ENCODE data around the gene EEF1E1. TPM values are rescaled to one million over a fixed set of nuclear protein-coding genes. Genes with fewer than 3 reads are reported as not detected.
"Not testable (repeated sequence)": the region's sequence is repeated elsewhere in the genome, so short reads cannot be mapped to it uniquely, and the experiment has no call there.

Gene EEF1E1
- total and polyA plus RNA-seq, 4 donors = 12.9 to 30.6 (median 18.3) TPM

GRCh38 chr6:8043221-8043620, 59.1 kb downstream of the EEF1E1 start (continued):
- TF ChIP-seq ZBTB33 (IDR thresholded peaks at IDR 0.05) = no peak

- no peak for DNase-seq (ENCODE audit: low spot score)
- WGBS = 97% methylated on average over 9 of the region's 9 CpGs
- no peak overlapping the region for H3K9ac ChIP-seq (ENCODE audit: low read depth in 1 of 2, low read length in 2 of 2)
- peaks cover 0 to 12% (median 2%) of the 10 kb centered on the region in 4 donors for H3K36me3 ChIP-seq (ENCODE audit: control insufficient read depth in 4 of 4, insufficient read depth in 3 of 4, low read depth in 1 of 4, low read length in 3 of 4)
- H3K4me3 ChIP-seq (ENCODE audit: low read depth in 1 of 3, low read length in 3 of 3) = no peak overlapping the region
- no peak for TF ChIP-seq JUND (IDR thresholded peaks at IDR 0.05)
- TF ChIP-seq EGR1 (IDR thresholded peaks at IDR 0.05; ENCODE audit: low read depth in 2 of 2) = no peak
- TF ChIP-seq FOXA1 (IDR thresholded peaks at IDR 0.05) = no peak
- TF ChIP-seq REST (IDR thresholded peaks at IDR 0.05) = no peak
- TF ChIP-seq ATF3 (IDR thresholded peaks at IDR 0.05) = no peak
- TF ChIP-seq SP1 (IDR thresholded peaks at IDR 0.05) = no peak
- TF ChIP-seq FOXA2 (IDR thresholded peaks at IDR 0.05) = no peak
- TF ChIP-seq HNF4A (conservative IDR thresholded peaks at IDR 0.05) = no peak
- TF ChIP-seq HNF4G (IDR thresholded peaks at IDR 0.05) = no peak
- no peak for TF ChIP-seq RAD21 (IDR thresholded peaks at IDR 0.05)
- no peak for TF ChIP-seq RXRA (IDR thresholded peaks at IDR 0.05)
- TF ChIP-seq ZBTB33 (IDR thresholded peaks at IDR 0.05) = no peak
- no peak for TF ChIP-seq GABPA (IDR thresholded peaks at IDR 0.05 in 1 of 2, conservative IDR thresholded peaks at IDR 0.05 in 1 of 2)
- no peak for TF ChIP-seq TAF1 (conservative IDR thresholded peaks at IDR 0.05)
- no peak for TF ChIP-seq CTCF (IDR thresholded peaks at IDR 0.05; ENCODE audit: low read depth, low read length, missing input control)
- TF ChIP-seq NR2F2 (IDR thresholded peaks at IDR 0.05) = no peak
- no peak for TF ChIP-seq MAX (IDR thresholded peaks at IDR 0.05)
- no peak for TF ChIP-seq YY1 (IDR thresholded peaks at IDR 0.05)
- H3K27ac ChIP-seq (ENCODE audit: low read depth in 1 of 2, low read length in 2 of 2) = no peak overlapping the region
- H3K4me1 ChIP-seq (ENCODE audit: control insufficient read depth in 4 of 4, insufficient read depth in 4 of 4, low read length in 3 of 4) = no peaks in the 10 kb centered on the region
- no peaks in the 10 kb centered on the region for H3K27me3 ChIP-seq (ENCODE audit: control insufficient read depth in 4 of 4, insufficient read depth in 4 of 4, low read length in 3 of 4)
- H3K9me3 ChIP-seq (ENCODE audit: control insufficient read depth in 4 of 4, low read length in 3 of 4) = no peaks in the 10 kb centered on the region
These were observed 60.3 kb downstream of the EEF1E1 start for GRCh38 chr6:8041913-8042583.

- not testable (repeated sequence) for H3K36me3 ChIP-seq (ENCODE audit: control insufficient read depth in 4 of 4, insufficient read depth in 3 of 4, low read depth in 1 of 4, low read length in 3 of 4)
These were observed 68.2 kb downstream of the EEF1E1 start for GRCh38 chr6:8034107-8034506.

More at GRCh38 chr6:8034107-8034506, 68.2 kb downstream of the EEF1E1 start:
- H3K4me3 ChIP-seq (ENCODE audit: low read depth in 1 of 3, low read length in 3 of 3); H3K4me1 ChIP-seq (ENCODE audit: control insufficient read depth in 4 of 4, insufficient read depth in 4 of 4, low read length in 3 of 4); H3K9me3 ChIP-seq (ENCODE audit: control insufficient read depth in 4 of 4, low read length in 3 of 4); H3K9ac ChIP-seq (ENCODE audit: low read depth in 1 of 2, low read length in 2 of 2); H3K27ac ChIP-seq (ENCODE audit: low read depth in 1 of 2, low read length in 2 of 2); DNase-seq (ENCODE audit: low spot score); H3K27me3 ChIP-seq (ENCODE audit: control insufficient read depth in 4 of 4, insufficient read depth in 4 of 4, low read length in 3 of 4): not testable (repeated sequence)
- WGBS = 85% methylated on average over 3 of the region's 3 CpGs

All from liver (tissue), 9 donors.